ENCODE measurements around the gene SGK1.
"Not testable (repeated sequence)": the region's sequence is repeated elsewhere in the genome, so short reads cannot be mapped to it uniquely, and the experiment has no call there.

Gene SGK1

GRCh38 chr6:134235937-134236751 is 81.8 kb downstream of the SGK1 start:
- Histone ChIP-seq H3K4me1 (ENCODE audit: insufficient read depth, low read length) (no peaks in the 10 kb centered on the region), H3K36me3 (ENCODE audit: insufficient read depth, low read length) (no peaks in the 10 kb centered on the region), H3K27ac (ENCODE audit: low read depth, low read length) (no peak overlapping the region), H3K9ac (ENCODE audit: low read length) (no peak overlapping the region), H3K9me3 (ENCODE audit: low read length) (no peaks in the 10 kb centered on the region), H3K27me3 (ENCODE audit: control insufficient read depth in 1 of 2, insufficient read depth in 2 of 2, low read length in 2 of 2) (no peaks in the 10 kb centered on the region), H3K4me3 (ENCODE audit: low read depth in 1 of 2, low read length in 2 of 2) (no peak overlapping the region)

- not testable (repeated sequence) for H3K4me3 ChIP-seq (ENCODE audit: low read depth in 1 of 2, low read length in 2 of 2); H3K27ac ChIP-seq (ENCODE audit: low read depth, low read length); H3K4me1 ChIP-seq (ENCODE audit: insufficient read depth, low read length); H3K27me3 ChIP-seq (ENCODE audit: control insufficient read depth in 1 of 2, insufficient read depth in 2 of 2, low read length in 2 of 2); H3K9me3 ChIP-seq (ENCODE audit: low read length); H3K36me3 ChIP-seq (ENCODE audit: insufficient read depth, low read length); H3K9ac ChIP-seq (ENCODE audit: low read length)
Observed at GRCh38 chr6:134235334-134235733, 82.6 kb downstream of the SGK1 start.

GRCh38 chr6:134233180-134233955 is 84.5 kb downstream of the SGK1 start:
- Histone ChIP-seq H3K4me3 (ENCODE audit: low read depth in 1 of 2, low read length in 2 of 2) (no peak overlapping the region), H3K27ac (ENCODE audit: low read depth, low read length) (no peak overlapping the region), H3K36me3 (ENCODE audit: insufficient read depth, low read length) (no peaks in the 10 kb centered on the region), H3K9me3 (ENCODE audit: low read length) (no peaks in the 10 kb centered on the region), H3K9ac (ENCODE audit: low read length) (no peak overlapping the region), H3K4me1 (ENCODE audit: insufficient read depth, low read length) (no peaks in the 10 kb centered on the region), H3K27me3 (ENCODE audit: control insufficient read depth in 1 of 2, insufficient read depth in 2 of 2, low read length in 2 of 2) (no peaks in the 10 kb centered on the region)

GRCh38 chr6:134230940-134231339 is 87.0 kb downstream of the SGK1 start:
- Histone ChIP-seq H3K4me1 (ENCODE audit: insufficient read depth, low read length) (no peaks in the 10 kb centered on the region), H3K27me3 (ENCODE audit: control insufficient read depth in 1 of 2, insufficient read depth in 2 of 2, low read length in 2 of 2) (no peaks in the 10 kb centered on the region), H3K36me3 (ENCODE audit: insufficient read depth, low read length) (no peaks in the 10 kb centered on the region), H3K4me3 (ENCODE audit: low read depth in 1 of 2, low read length in 2 of 2) (no peak overlapping the region), H3K9ac (ENCODE audit: low read length) (no peak overlapping the region), H3K9me3 (ENCODE audit: low read length) (no peaks in the 10 kb centered on the region), H3K27ac (ENCODE audit: low read depth, low read length) (no peak overlapping the region)

- no peak overlapping the region for H3K27ac ChIP-seq (ENCODE audit: low read depth, low read length)
- H3K4me1 ChIP-seq (ENCODE audit: insufficient read depth, low read length): no peaks in the 10 kb centered on the region
Observed at GRCh38 chr6:134230087-134230700, 87.7 kb downstream of the SGK1 start.

GRCh38 chr6:134229520-134229919 is 88.4 kb downstream of the SGK1 start:
- Histone ChIP-seq H3K27ac (ENCODE audit: low read depth, low read length) (no peak overlapping the region), H3K9ac (ENCODE audit: low read length) (no peak overlapping the region), H3K4me3 (ENCODE audit: low read depth in 1 of 2, low read length in 2 of 2) (no peak overlapping the region), H3K27me3 (ENCODE audit: control insufficient read depth in 1 of 2, insufficient read depth in 2 of 2, low read length in 2 of 2) (no peaks in the 10 kb centered on the region), H3K36me3 (ENCODE audit: insufficient read depth, low read length) (no peaks in the 10 kb centered on the region), H3K4me1 (ENCODE audit: insufficient read depth, low read length) (no peaks in the 10 kb centered on the region), H3K9me3 (ENCODE audit: low read length) (no peaks in the 10 kb centered on the region)

More at GRCh38 chr6:134230087-134230700, 87.7 kb downstream of the SGK1 start:
- Histone ChIP-seq H3K9ac (ENCODE audit: low read length) (no peak overlapping the region), H3K9me3 (ENCODE audit: low read length) (no peaks in the 10 kb centered on the region), H3K4me3 (ENCODE audit: low read depth in 1 of 2, low read length in 2 of 2) (no peak overlapping the region), H3K27me3 (ENCODE audit: control insufficient read depth in 1 of 2, insufficient read depth in 2 of 2, low read length in 2 of 2) (no peaks in the 10 kb centered on the region), H3K36me3 (ENCODE audit: insufficient read depth, low read length) (no peaks in the 10 kb centered on the region)

GRCh38 chr6:134223796-134224420 is 94.0 kb downstream of the SGK1 start:
- Histone ChIP-seq H3K27me3 (ENCODE audit: control insufficient read depth in 1 of 2, insufficient read depth in 2 of 2, low read length in 2 of 2) (no peaks in the 10 kb centered on the region), H3K27ac (ENCODE audit: low read depth, low read length) (no peak overlapping the region), H3K9me3 (ENCODE audit: low read length) (no peaks in the 10 kb centered on the region), H3K36me3 (ENCODE audit: insufficient read depth, low read length) (no peaks in the 10 kb centered on the region), H3K4me1 (ENCODE audit: insufficient read depth, low read length) (no peaks in the 10 kb centered on the region), H3K4me3 (ENCODE audit: low read depth in 1 of 2, low read length in 2 of 2) (no peak overlapping the region), H3K9ac (ENCODE audit: low read length) (no peak overlapping the region)

- H3K27me3 ChIP-seq (ENCODE audit: control insufficient read depth in 1 of 2, insufficient read depth in 2 of 2, low read length in 2 of 2): no peaks in the 10 kb centered on the region
- H3K36me3 ChIP-seq (ENCODE audit: insufficient read depth, low read length): no peaks in the 10 kb centered on the region
- H3K9me3 ChIP-seq (ENCODE audit: low read length): no peaks in the 10 kb centered on the region
- H3K9ac ChIP-seq (ENCODE audit: low read length): no peak overlapping the region
- no peak overlapping the region for H3K4me3 ChIP-seq (ENCODE audit: low read depth in 1 of 2, low read length in 2 of 2)
- no peaks in the 10 kb centered on the region for H3K4me1 ChIP-seq (ENCODE audit: insufficient read depth, low read length)
- no peak overlapping the region for H3K27ac ChIP-seq (ENCODE audit: low read depth, low read length)
Observed at GRCh38 chr6:134221250-134221649, 96.7 kb downstream of the SGK1 start.

GRCh38 chr6:134217798-134218140 is 100.1 kb downstream of the SGK1 start:
- H3K9ac ChIP-seq (ENCODE audit: low read length): no peak overlapping the region
- H3K27ac ChIP-seq (ENCODE audit: low read depth, low read length): no peak overlapping the region

GRCh38 chr6:134217105-134217797 is 100.7 kb downstream of the SGK1 start:
- no peaks in the 10 kb centered on the region for H3K4me1 ChIP-seq (ENCODE audit: insufficient read depth, low read length)
- H3K27me3 ChIP-seq (ENCODE audit: control insufficient read depth in 1 of 2, insufficient read depth in 2 of 2, low read length in 2 of 2): no peaks in the 10 kb centered on the region
- no peak overlapping the region for H3K27ac ChIP-seq (ENCODE audit: low read depth, low read length)
- H3K4me3 ChIP-seq (ENCODE audit: low read depth in 1 of 2, low read length in 2 of 2): no peak overlapping the region
- no peak overlapping the region for H3K9ac ChIP-seq (ENCODE audit: low read length)
- H3K36me3 ChIP-seq (ENCODE audit: insufficient read depth, low read length): no peaks in the 10 kb centered on the region
- no peaks in the 10 kb centered on the region for H3K9me3 ChIP-seq (ENCODE audit: low read length)

More at GRCh38 chr6:134217798-134218140, 100.1 kb downstream of the SGK1 start:
- Histone ChIP-seq H3K27me3 (ENCODE audit: control insufficient read depth in 1 of 2, insufficient read depth in 2 of 2, low read length in 2 of 2) (no peaks in the 10 kb centered on the region), H3K4me1 (ENCODE audit: insufficient read depth, low read length) (no peaks in the 10 kb centered on the region), H3K9me3 (ENCODE audit: low read length) (no peaks in the 10 kb centered on the region), H3K36me3 (ENCODE audit: insufficient read depth, low read length) (no peaks in the 10 kb centered on the region), H3K4me3 (ENCODE audit: low read depth in 1 of 2, low read length in 2 of 2) (no peak overlapping the region)
